HG03354 (cell line): Measurements from ENCODE around the gene ADCY6.

Experiments used
- ATAC-seq: cut with Tn5 transposase; IDR thresholded peaks from one replicate; pipeline ENCODE4 v1.9.1; 2021; ENCODE audit warnings: mild to moderate bottlenecking; ENCODE audit not compliant: unreplicated experiment, poor library complexity, severe bottlenecking

ADCY6 gene

GRCh38 chr12:48788854-48789775, at the start of gene ADCY6:
Gene ADCY6, minus strand, starts transcription at chr12:48789089. Its CDS starts 5,655 bp downstream, at chr12:48783434.
- peak; percentile 59 for ATAC-seq

GRCh38 chr12:48838048-48838447, 49.2 kb upstream of the ADCY6 start:
- ATAC-seq: no peak

GRCh38 chr12:48832321-48833060, 43.6 kb upstream of the ADCY6 start:
- ATAC-seq: no peak

GRCh38 chr12:48831257-48831656, 42.4 kb upstream of the ADCY6 start:
- no peak for ATAC-seq

GRCh38 chr12:48828841-48829575, 40.1 kb upstream of the ADCY6 start:
- no peak for ATAC-seq

- ATAC-seq: no peak
These were observed 39.4 kb upstream of the ADCY6 start for GRCh38 chr12:48828293-48828692.

- no peak for ATAC-seq
These were observed 38.7 kb upstream of the ADCY6 start for GRCh38 chr12:48827513-48828096.

GRCh38 chr12:48827026-48827425, 38.1 kb upstream of the ADCY6 start:
- no peak for ATAC-seq

- no peak for ATAC-seq
These were observed 37.4 kb upstream of the ADCY6 start for GRCh38 chr12:48826209-48826855.

GRCh38 chr12:48824905-48825304, 36.0 kb upstream of the ADCY6 start:
- no peak for ATAC-seq

GRCh38 chr12:48824112-48824511, 35.2 kb upstream of the ADCY6 start:
- ATAC-seq: no peak

GRCh38 chr12:48823281-48823680, 34.4 kb upstream of the ADCY6 start:
- no peak for ATAC-seq

- no peak for ATAC-seq
These were observed 33.8 kb upstream of the ADCY6 start for GRCh38 chr12:48822711-48823110.

GRCh38 chr12:48822139-48822538, 33.2 kb upstream of the ADCY6 start:
- no peak for ATAC-seq

- no peak for ATAC-seq
These were observed 31.3 kb upstream of the ADCY6 start for GRCh38 chr12:48819986-48820725.

GRCh38 chr12:48818831-48819590, 30.1 kb upstream of the ADCY6 start:
- no peak for ATAC-seq

GRCh38 chr12:48817873-48818830, 29.3 kb upstream of the ADCY6 start, which contains the start of gene CACNB3:
Gene CACNB3, plus strand, starts transcription at chr12:48818496. Its CDS starts 434 bp downstream, at chr12:48818930.
- no peak for ATAC-seq
